Fibroblast of mammary gland (primary cell): ENCODE data around the gene ZNF730.
"Not testable (repeated sequence)": the region's sequence is repeated elsewhere in the genome, so short reads cannot be mapped to it uniquely, and the experiment has no call there.

Experiments used
- DNase-seq: peaks from one replicate; pipeline ENCODE4 v3.0.0-alpha.2; 2010; ENCODE audit warnings: low read depth
- H3K4me3 ChIP-seq: 2 replicates; pipeline ENCODE4 v1.5.1; 2011; ENCODE audit warnings: low read depth, mild to moderate bottlenecking, low read length, moderate library complexity; ENCODE audit not compliant: control insufficient read depth
- CTCF ChIP-seq: conservative IDR thresholded peaks from 2 replicates; pipeline ENCODE4 v1.5.1; 2011; ENCODE audit warnings: low read depth, low read length, inconsistent platforms; ENCODE audit not compliant: control insufficient read depth, insufficient read depth

ZNF730 gene

GRCh38 chr19:23145617-23146415 lies 29.0 kb downstream of the ZNF730 start:
- no peak for TF ChIP-seq CTCF
- no peak for DNase-seq
- no peak overlapping the region for H3K4me3 ChIP-seq

GRCh38 chr19:23160766-23161165 lies 43.9 kb downstream of the ZNF730 start:
- no peak for TF ChIP-seq CTCF

GRCh38 chr19:23168286-23168685 lies 51.5 kb downstream of the ZNF730 start:
- DNase-seq, H3K4me3 ChIP-seq: not testable (repeated sequence)

More at GRCh38 chr19:23160766-23161165, 43.9 kb downstream of the ZNF730 start:
- DNase-seq: no peak
- H3K4me3 ChIP-seq: no peak overlapping the region

- no peak for DNase-seq
- no peak for TF ChIP-seq CTCF
- H3K4me3 ChIP-seq: no peak overlapping the region
Observed at GRCh38 chr19:23183251-23183650, 66.4 kb downstream of the ZNF730 start.

- DNase-seq: no peak
- no peak for TF ChIP-seq CTCF
- H3K4me3 ChIP-seq: no peak overlapping the region
Observed at GRCh38 chr19:23190341-23190740, 73.5 kb downstream of the ZNF730 start.
